HG02623 (cell line): ENCODE measurements around the gene PTPRN2.
"Not testable (repeated sequence)": the region's sequence is repeated elsewhere in the genome, so short reads cannot be mapped to it uniquely, and the experiment has no call there.

Experiments
- ATAC-seq: cut with Tn5 transposase; IDR thresholded peaks from one replicate; pipeline ENCODE4 v1.9.1; 2021; ENCODE audit warnings: moderate library complexity; ENCODE audit not compliant: unreplicated experiment

Gene PTPRN2

GRCh38 chr7:158536871-158537515 lies 50.6 kb downstream of the PTPRN2 start:
- no peak for ATAC-seq

GRCh38 chr7:158535079-158535478 lies 52.5 kb downstream of the PTPRN2 start:
- no peak for ATAC-seq

GRCh38 chr7:158534598-158534997 lies 53.0 kb downstream of the PTPRN2 start:
- ATAC-seq, result no peak

GRCh38 chr7:158534134-158534515 lies 53.5 kb downstream of the PTPRN2 start:
- not testable (repeated sequence) for ATAC-seq

- no peak for ATAC-seq
Measured at GRCh38 chr7:158533386-158534133, 54.1 kb downstream of the PTPRN2 start.

GRCh38 chr7:158532093-158532627 lies 55.5 kb downstream of the PTPRN2 start:
- no peak for ATAC-seq

GRCh38 chr7:158531661-158532060 lies 56.0 kb downstream of the PTPRN2 start:
- no peak for ATAC-seq

- no peak for ATAC-seq
Measured at GRCh38 chr7:158530800-158531609, 56.6 kb downstream of the PTPRN2 start.

GRCh38 chr7:158529181-158530096 lies 58.2 kb downstream of the PTPRN2 start:
- ATAC-seq, result no peak

GRCh38 chr7:158527915-158528502 lies 59.6 kb downstream of the PTPRN2 start:
- no peak for ATAC-seq

GRCh38 chr7:158527495-158527894 lies 60.1 kb downstream of the PTPRN2 start:
- ATAC-seq, result no peak

GRCh38 chr7:158527038-158527437 lies 60.6 kb downstream of the PTPRN2 start:
- ATAC-seq, result no peak

GRCh38 chr7:158526531-158526930 lies 61.1 kb downstream of the PTPRN2 start:
- no peak for ATAC-seq

- ATAC-seq, result no peak
Measured at GRCh38 chr7:158525648-158526484, 61.8 kb downstream of the PTPRN2 start.

GRCh38 chr7:158524749-158525635 lies 62.6 kb downstream of the PTPRN2 start:
- ATAC-seq, result no peak

- ATAC-seq, result not testable (repeated sequence)
Measured at GRCh38 chr7:158524286-158524685, 63.3 kb downstream of the PTPRN2 start.

GRCh38 chr7:158523877-158524276 lies 63.7 kb downstream of the PTPRN2 start:
- ATAC-seq, result not testable (repeated sequence)
